ENCODE results near the gene SLC23A3.
"Not testable (repeated sequence)": the region's sequence is repeated elsewhere in the genome, so short reads cannot be mapped to it uniquely, and the experiment has no call there.

SLC23A3 gene

GRCh38 chr2:219204425-219205164, 34.8 kb upstream of the SLC23A3 start:
- no peak for DNase-seq

DNA sequence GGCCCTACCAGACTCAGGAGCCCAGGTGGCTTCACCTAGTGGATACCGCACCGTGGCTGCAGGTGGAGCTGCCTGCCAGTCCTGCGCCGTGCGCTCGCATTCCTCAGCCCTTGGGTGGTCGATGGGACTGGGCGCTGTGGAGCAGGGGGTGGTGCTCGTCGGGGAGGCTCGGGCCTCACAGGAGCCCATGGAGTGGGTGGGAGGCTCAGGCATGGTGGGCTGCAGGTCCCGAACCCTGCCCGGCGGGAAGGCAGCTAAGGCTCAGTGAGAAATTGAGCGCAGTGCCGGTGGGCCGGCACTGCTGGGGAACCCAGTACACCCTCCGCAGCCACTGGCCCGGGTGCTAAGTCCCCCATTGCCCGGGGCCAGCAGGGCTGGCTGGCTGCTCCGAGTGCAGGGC, 31.5 kb upstream of the SLC23A3 start:
- DNase-seq = not testable (repeated sequence)

- DNase-seq = not testable (repeated sequence)
Measured at GRCh38 chr2:219200502-219201326, 30.9 kb upstream of the SLC23A3 start.

GRCh38 chr2:219199470-219200211, 29.8 kb upstream of the SLC23A3 start:
- no peak for DNase-seq

DNA sequence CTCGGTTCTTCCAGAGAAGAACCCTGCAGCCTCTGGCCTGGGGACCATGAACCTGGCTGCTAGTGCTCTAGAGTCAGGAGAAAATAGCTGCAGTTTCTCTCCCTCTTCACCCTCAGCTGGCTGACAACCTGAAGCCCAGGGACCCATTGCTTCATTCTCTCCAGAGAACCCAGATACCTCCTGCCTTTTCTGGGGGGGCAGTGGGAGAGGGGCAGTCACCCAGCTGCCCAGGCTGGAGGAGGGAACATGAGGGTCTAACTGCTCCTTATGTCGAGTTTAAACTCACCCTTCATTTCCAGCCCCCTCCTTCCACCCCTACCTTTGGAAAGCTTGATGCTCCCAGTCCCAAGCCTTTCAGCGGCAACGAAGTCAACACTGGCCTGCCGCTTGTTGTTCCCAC, 29.1 kb upstream of the SLC23A3 start:
- no peak for DNase-seq

- no peak for DNase-seq
Measured at GRCh38 chr2:219197388-219197787, 27.6 kb upstream of the SLC23A3 start.

GRCh38 chr2:219186754-219187456, 17.1 kb upstream of the SLC23A3 start:
- DNase-seq = no peak

DNA sequence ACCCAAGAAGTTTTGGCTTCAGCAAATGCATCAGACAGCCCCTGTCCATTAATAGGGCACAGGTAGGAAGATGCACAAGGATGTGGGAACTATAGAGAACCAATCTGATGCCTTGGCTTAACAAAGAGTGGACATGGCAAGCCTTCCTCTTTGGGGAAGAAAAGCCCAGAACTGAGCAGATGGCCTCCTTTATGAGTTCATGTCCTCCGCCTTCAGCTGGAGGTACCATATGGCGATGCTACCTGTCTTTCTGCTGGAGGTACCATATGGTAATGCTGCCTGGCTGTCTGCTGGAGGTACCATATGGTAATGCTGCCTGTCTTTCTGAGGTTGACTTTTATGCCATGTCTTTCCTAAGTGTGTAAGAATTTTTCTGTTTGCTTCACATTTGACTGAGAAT, 14.3 kb upstream of the SLC23A3 start:
- no peak for DNase-seq

DNA sequence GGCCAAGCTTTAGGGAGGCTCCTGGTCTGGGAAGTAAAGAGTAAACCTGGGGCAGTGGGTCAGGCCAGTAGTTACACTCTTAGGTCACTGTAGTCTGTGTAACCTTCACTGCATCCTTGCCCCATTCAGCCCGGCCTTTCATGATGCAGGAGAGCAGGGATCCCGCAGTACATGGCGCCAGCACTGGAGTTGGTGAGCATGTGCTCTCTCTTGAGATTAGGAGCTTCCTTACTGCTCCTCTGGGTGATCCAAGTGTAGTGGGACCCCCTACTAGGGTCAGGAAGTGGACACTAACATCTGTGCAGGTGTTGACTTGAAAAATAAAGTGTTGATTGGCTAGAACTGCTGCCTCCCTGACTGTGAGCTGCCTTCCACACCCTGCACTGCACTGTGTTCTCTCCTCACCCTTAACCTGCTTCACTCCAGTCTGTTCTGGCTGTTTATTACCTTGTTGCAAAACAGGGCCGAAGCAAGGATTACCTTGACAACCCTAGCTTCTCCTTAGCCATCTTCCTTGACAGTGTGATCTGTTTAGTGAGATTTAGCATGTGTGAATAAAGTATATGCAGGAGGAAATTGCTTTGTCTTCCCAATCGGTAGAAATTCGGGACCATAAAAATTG, 13.4 kb upstream of the SLC23A3 start:
- no peak for DNase-seq

DNA sequence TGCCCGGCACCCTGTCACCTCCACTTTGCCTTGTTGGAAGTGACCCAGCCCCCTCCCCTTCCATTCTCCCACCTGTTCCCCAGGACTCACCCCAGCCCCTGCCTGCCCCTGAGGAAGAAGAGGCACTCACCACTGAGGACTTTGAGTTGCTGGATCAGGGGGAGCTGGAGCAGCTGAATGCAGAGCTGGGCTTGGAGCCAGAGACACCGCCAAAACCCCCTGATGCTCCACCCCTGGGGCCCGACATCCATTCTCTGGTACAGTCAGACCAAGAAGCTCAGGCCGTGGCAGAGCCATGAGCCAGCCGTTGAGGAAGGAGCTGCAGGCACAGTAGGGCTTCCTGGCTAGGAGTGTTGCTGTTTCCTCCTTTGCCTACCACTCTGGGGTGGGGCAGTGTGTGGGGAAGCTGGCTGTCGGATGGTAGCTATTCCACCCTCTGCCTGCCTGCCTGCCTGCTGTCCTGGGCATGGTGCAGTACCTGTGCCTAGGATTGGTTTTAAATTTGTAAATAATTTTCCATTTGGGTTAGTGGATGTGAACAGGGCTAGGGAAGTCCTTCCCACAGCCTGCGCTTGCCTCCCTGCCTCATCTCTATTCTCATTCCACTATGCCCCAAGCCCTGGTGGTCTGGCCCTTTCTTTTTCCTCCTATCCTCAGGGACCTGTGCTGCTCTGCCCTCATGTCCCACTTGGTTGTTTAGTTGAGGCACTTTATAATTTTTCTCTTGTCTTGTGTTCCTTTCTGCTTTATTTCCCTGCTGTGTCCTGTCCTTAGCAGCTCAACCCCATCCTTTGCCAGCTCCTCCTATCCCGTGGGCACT, 12.7 kb upstream of the SLC23A3 start:
- DNase-seq = no peak

GRCh38 chr2:219181531-219181930, 11.7 kb upstream of the SLC23A3 start:
- no peak for DNase-seq

DNA sequence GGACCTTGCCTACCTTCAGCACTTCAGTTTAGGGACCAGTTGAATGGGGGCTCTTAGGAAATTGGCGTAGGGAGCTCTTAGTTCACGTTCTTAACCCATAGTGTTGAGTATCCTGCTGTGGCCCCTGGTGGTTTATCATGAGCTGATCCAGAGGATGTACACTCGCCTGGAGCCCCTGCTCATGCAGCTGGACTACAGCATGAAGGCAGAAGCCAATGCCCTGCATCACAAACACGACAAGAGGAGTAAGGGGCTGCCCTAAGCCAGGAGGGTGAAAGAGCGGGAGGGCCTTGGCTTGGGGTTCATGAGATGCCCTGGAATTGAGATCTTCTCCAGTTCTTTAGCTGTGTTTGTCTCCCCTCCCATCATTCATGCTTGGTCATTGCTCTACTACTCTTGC, 11.1 kb upstream of the SLC23A3 start:
- DNase-seq = no peak

DNA sequence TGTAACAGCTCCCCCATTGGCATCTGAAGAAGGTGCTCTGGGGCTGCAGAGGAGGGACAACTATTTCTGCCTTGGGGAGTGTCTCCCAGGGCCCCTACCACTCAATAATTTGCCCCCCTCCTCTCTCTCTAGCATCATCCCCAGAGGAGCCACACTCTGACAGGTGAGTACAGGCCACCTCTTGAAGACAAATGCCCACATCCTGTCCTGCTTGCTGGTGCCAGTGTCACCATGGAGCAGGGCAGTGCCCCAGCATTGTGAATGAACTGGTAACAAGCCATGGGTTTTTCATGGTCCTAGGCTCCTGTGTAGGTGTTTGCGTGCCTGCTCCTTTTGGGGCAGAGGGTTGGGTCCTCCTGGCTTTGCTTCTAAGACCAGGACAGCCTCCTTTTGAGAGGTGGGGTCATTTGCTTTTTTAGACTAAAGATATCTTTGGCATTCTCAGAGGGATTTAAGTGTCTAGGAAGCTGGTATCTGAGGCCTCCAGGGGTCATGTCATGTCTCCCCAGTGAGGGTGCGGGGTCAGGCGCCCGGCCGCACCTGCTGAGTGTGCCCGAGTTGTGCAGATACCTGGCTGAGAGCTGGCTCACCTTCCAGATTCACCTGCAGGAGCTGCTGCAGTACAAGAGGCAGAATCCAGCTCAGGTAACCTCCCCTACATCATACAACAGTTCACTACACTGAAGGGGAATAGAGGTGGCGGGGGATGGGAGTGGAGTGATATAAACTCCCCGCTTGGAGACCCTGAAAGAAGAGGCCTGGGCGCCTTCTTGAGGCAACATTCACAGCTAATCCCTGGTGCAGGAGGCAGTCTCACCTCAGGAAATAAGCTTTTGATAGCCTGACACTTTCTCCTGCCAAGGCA, 10.0 kb upstream of the SLC23A3 start:
- DNase-seq = no peak

GRCh38 chr2:219178377-219179175, 8.7 kb upstream of the SLC23A3 start:
- peak; percentile 25 for DNase-seq

GRCh38 chr2:219177552-219178376, 7.9 kb upstream of the SLC23A3 start, which contains the start of gene RETREG2:
Gene RETREG2 (plus strand): TSS chr2:219178275. CDS start chr2:219178353, 78 bp downstream.
- DNase-seq = peak; percentile 58

DNA sequence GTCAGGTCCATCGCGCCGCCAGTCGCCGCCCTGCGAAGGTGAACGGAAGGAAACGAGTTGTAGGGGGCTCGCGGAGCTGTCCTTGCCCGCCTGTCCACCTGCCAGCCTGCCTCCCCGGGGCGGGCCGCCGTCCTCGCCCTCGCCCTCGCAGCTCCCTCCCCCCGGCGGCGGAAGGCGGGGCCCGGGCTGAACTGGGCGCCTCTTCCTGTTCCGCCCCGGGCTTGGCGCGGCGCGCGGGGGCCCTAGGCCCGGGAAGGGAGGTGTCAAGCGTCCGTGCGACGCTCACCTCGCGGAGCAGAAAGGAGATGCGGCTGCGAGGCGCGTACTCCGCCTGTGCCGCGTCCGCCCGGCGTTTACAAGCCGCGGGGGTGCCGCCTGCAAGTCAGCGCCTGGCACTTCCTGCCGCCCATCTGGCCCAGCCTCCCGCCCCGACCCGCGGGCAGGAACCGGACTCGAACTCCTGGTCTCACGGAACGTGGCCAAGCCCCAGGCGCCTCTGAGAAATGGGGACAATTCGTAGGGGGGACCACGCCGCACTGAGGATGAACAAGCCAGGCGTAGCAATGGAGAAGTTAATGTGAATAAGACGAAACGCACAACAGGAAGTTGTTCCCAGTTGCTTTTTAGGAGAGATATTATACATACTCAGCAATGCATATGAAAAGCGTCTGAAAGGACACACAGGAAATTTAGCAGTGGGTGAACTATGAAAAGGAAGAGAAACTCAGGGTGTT, 7.2 kb upstream of the SLC23A3 start, which contains the start of gene CNPPD1:
CNPPD1 (minus strand) TSS at position 108 of the 734 bp plus-strand sequence; CDS start at position 11, 97 bp downstream.
- peak; percentile 76 for DNase-seq
